ENCODE results near the gene ADCY7. TPM values are rescaled to one million over a fixed set of nuclear protein-coding genes. Genes with fewer than 3 reads are reported as not detected.

The ADCY7 gene
- total RNA-seq, 1 donor from 2014 or later: 30.3 TPM

- H3K9me3 Mint-ChIP-seq (ENCODE audit: unreplicated experiment): peaks cover 2% of the 10 kb centered on the region
- peaks cover 31% of the 10 kb centered on the region for H3K4me1 ChIP-seq (ENCODE audit: insufficient read depth, low read length)
- H3K27ac Mint-ChIP-seq (ENCODE audit: unreplicated experiment): no peak overlapping the region
- no peaks in the 10 kb centered on the region for H3K27me3 ChIP-seq (ENCODE audit: insufficient read depth, low read length)
- no peak overlapping the region for H3K9ac ChIP-seq (ENCODE audit: low read length)
- H3K4me3 ChIP-seq (ENCODE audit: insufficient read depth, low read depth, low read length): no peak overlapping the region
- H4K20me1 ChIP-seq (ENCODE audit: insufficient read depth, low read length): no peaks in the 10 kb centered on the region
- peaks cover 10% of the 10 kb centered on the region for H3K36me3 Mint-ChIP-seq (ENCODE audit: low read depth, unreplicated experiment)
- no peak for TF ChIP-seq EZH2 (IDR thresholded peaks at IDR 0.05; ENCODE audit: insufficient read depth, low read length)
- TF ChIP-seq, protein P1, sequence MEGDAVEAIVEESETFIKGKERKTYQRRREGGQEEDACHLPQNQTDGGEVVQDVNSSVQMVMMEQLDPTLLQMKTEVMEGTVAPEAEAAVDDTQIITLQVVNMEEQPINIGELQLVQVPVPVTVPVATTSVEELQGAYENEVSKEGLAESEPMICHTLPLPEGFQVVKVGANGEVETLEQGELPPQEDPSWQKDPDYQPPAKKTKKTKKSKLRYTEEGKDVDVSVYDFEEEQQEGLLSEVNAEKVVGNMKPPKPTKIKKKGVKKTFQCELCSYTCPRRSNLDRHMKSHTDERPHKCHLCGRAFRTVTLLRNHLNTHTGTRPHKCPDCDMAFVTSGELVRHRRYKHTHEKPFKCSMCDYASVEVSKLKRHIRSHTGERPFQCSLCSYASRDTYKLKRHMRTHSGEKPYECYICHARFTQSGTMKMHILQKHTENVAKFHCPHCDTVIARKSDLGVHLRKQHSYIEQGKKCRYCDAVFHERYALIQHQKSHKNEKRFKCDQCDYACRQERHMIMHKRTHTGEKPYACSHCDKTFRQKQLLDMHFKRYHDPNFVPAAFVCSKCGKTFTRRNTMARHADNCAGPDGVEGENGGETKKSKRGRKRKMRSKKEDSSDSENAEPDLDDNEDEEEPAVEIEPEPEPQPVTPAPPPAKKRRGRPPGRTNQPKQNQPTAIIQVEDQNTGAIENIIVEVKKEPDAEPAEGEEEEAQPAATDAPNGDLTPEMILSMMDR (IDR thresholded peaks at IDR 0.05; ENCODE audit: insufficient read depth, low read depth, low read length): no peak
- no peak overlapping the region for H3K4me2 ChIP-seq (ENCODE audit: low read length)
- H3K79me2 ChIP-seq (ENCODE audit: insufficient read depth, low read length): peaks cover 11% of the 10 kb centered on the region
- H3K27me3 Mint-ChIP-seq (ENCODE audit: low read depth, unreplicated experiment): no peaks in the 10 kb centered on the region
- no peaks in the 10 kb centered on the region for H3K9me3 ChIP-seq (ENCODE audit: insufficient read depth, low read depth, low read length)
- H3K36me3 ChIP-seq (ENCODE audit: insufficient read depth, low read length): no peaks in the 10 kb centered on the region
- no peak overlapping the region for H3K27ac ChIP-seq (ENCODE audit: low read depth, low read length)
- H3K4me1 Mint-ChIP-seq (ENCODE audit: low read depth, unreplicated experiment): peaks cover 35% of the 10 kb centered on the region
- no peak overlapping the region for H3K4me3 Mint-ChIP-seq (ENCODE audit: unreplicated experiment)
- no peak for DNase-seq (ENCODE audit: low read depth)
- FAIRE-seq: no peak
- H2AFZ ChIP-seq (ENCODE audit: low read depth, low read length): no peak overlapping the region
Observed at GRCh38 chr16:50263060-50263909, 3.1 kb upstream of the ADCY7 start.

DNA sequence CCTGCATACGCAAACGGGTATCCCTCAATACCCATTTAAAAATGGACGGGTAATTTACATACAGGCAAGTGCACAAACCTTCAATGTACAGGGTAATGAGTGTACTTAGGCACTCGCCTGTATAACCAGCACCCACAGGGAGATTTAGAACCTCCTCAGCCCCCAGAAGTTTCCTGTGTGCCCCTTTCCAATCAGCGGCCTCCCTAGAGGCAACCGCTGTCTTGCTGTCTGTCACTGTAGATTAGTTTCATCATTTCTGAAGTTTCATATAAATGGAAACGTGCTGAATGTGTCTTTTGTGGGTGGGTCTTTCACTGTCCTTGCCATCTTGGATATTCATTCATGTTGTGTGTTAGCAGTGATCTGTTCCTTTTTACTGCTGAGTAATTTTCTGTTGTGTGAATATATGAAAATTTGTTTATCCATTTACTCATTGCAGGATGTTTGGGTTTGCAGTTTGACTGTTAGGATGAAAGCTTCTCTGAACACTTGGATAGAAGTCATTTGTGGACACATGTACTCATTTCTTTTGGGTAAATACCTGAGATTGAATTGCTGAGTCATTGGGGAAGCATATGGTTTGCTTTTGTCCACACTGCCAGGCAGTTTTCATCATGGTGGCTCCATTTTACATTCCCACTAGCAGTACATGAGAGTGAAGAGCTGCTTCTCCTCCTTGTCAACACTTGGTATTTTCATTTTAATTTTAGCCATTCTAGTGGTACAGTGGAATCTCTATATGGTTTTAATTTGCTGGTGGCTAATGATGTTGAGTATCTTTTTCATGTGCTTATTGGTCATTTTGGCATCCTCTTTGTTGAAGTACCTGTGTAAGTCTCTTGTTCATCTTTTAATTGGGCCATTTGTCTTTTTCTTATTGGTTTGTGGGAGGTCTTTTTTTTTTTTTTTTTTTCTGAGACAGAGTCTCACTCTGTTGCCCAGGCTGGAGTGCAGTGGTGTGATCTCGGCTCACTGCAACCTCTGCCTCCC, 2.1 kb upstream of the ADCY7 start:
- Histone ChIP-seq H3K36me3 (ENCODE audit: insufficient read depth, low read length) (no peaks in the 10 kb centered on the region), H3K27ac (ENCODE audit: low read depth, low read length) (no peak overlapping the region), H3K4me1 (ENCODE audit: insufficient read depth, low read length) (peaks cover 29% of the 10 kb centered on the region), H4K20me1 (ENCODE audit: insufficient read depth, low read length) (no peaks in the 10 kb centered on the region), H3K4me2 (ENCODE audit: low read length) (no peak overlapping the region), H2AFZ (ENCODE audit: low read depth, low read length) (no peak overlapping the region), H3K9ac (ENCODE audit: low read length) (no peak overlapping the region), H3K27me3 (ENCODE audit: insufficient read depth, low read length) (no peaks in the 10 kb centered on the region), H3K4me3 (ENCODE audit: insufficient read depth, low read depth, low read length) (no peak overlapping the region), H3K79me2 (ENCODE audit: insufficient read depth, low read length) (peaks cover 18% of the 10 kb centered on the region), H3K9me3 (ENCODE audit: insufficient read depth, low read depth, low read length) (no peaks in the 10 kb centered on the region)
- Mint-ChIP-seq H3K4me3 (ENCODE audit: unreplicated experiment) (no peak overlapping the region), H3K9me3 (ENCODE audit: unreplicated experiment) (peaks cover 2% of the 10 kb centered on the region), H3K4me1 (ENCODE audit: low read depth, unreplicated experiment) (peaks cover 32% of the 10 kb centered on the region), H3K36me3 (ENCODE audit: low read depth, unreplicated experiment) (peaks cover 10% of the 10 kb centered on the region), H3K27me3 (ENCODE audit: low read depth, unreplicated experiment) (no peaks in the 10 kb centered on the region), H3K27ac (ENCODE audit: unreplicated experiment) (peak overlapping the region; percentile 41)
- FAIRE-seq: no peak
- TF ChIP-seq, protein P1 (IDR thresholded peaks at IDR 0.05; ENCODE audit: insufficient read depth, low read depth, low read length): no peak
- TF ChIP-seq EZH2 (IDR thresholded peaks at IDR 0.05; ENCODE audit: insufficient read depth, low read length): no peak
- peak; percentile 39 for DNase-seq (ENCODE audit: low read depth)
